ENCODE data around the gene JPH4. TPM values are rescaled to one million over a fixed set of nuclear protein-coding genes. Genes with fewer than 3 reads are reported as not detected.

JPH4 gene
- total and polyA plus RNA-seq, 2 donors (not counting 1 experiment from before 2014, with no cell fraction given): not detected

DNA sequence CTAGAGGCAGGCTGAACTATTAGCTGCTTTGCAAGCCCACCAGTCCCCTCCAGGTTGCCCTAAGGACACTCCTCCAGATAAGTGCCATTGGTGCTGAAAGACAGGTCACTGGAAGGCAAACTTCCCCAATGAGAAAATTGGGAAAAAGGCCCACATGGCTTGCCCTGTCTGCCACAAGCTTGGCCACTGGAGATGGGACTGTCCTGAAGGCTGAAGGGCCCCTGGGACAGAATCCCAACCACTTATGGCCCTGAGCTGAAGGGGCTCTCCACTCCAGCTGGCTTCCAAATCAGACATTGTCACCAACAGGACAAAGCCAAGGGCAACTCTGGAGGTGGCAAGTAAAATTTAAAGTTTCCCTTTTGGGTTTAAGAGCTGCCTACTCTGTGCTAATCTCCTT lies 45.4 kb upstream of the JPH4 start:
- Histone ChIP-seq H3K4me3 (ENCODE audit: control extremely low read depth in 1 of 5, extremely low read depth in 1 of 5, insufficient read depth in 1 of 5, low read depth in 2 of 5, low read length in 4 of 5) (no peak overlapping the region), H3K79me2 (ENCODE audit: control insufficient read depth, insufficient read depth, low read length) (no peaks in the 10 kb centered on the region), H3K4me2 (replicated peaks; ENCODE audit: low read depth, low read length, poor library complexity, severe bottlenecking) (no peak overlapping the region), H3K9me3 (ENCODE audit: control extremely low read depth in 1 of 3, control insufficient read depth in 2 of 3, insufficient read depth in 1 of 3, low read length in 2 of 3) (peaks cover 0 to 9% (median 5%) of the 10 kb centered on the region in 3 donors), H3K9ac (ENCODE audit: low read length) (no peak overlapping the region), H3K4me1 (ENCODE audit: control insufficient read depth in 2 of 2, insufficient read depth in 2 of 2, low read length in 2 of 2) (no peaks in the 10 kb centered on the region), H4K20me1 (ENCODE audit: control insufficient read depth, insufficient read depth, low read length, poor library complexity, severe bottlenecking) (no peaks in the 10 kb centered on the region), H3K27me3 (replicated peaks in 1 of 4; ENCODE audit: control extremely low read depth in 1 of 4, control insufficient read depth in 3 of 4, insufficient read depth in 4 of 4, low read length in 3 of 4) (peaks cover 0 to 12% (median 2%) of the 10 kb centered on the region in 4 experiments), H2AFZ (ENCODE audit: insufficient read depth, low read depth, low read length, poor library complexity, severe bottlenecking) (no peak overlapping the region), H3K36me3 (replicated peaks in 1 of 2; ENCODE audit: control extremely low read depth in 1 of 2, control insufficient read depth in 1 of 2, extremely low read depth in 1 of 2, insufficient read depth in 2 of 2, low read length in 1 of 2) (no peaks in the 10 kb centered on the region), H3K27ac (ENCODE audit: low read length in 2 of 2) (no peak overlapping the region)
- no peak overlapping the region for H3K4me3 Mint-ChIP-seq
- H3K4me1 Mint-ChIP-seq: no peaks in the 10 kb centered on the region
- ChIA-PET CTCF (no interaction called here), POLR2A (no interaction called here)
- no peak for TF ChIP-seq CTCF (IDR thresholded peaks at IDR 0.05)
- TF ChIP-seq EZH2 (IDR thresholded peaks at IDR 0.05; ENCODE audit: borderline replicate concordance, insufficient read depth, low read depth, low read length, poor library complexity, severe bottlenecking): no peak
- no peak overlapping the region for H3K27ac Mint-ChIP-seq
- H3K27me3 Mint-ChIP-seq: peaks cover 43% of the 10 kb centered on the region
- intact Hi-C loops (cut with micrococcal nuclease): no loop called here
- peaks cover 12% of the 10 kb centered on the region for H3K9me3 Mint-ChIP-seq (ENCODE audit: insufficient read depth)
- ATAC-seq (ENCODE audit: low read depth): no peak
- DNase-seq: no peak

- intact Hi-C loops (cut with micrococcal nuclease): no loop called here
- TF ChIP-seq EZH2 (IDR thresholded peaks at IDR 0.05; ENCODE audit: borderline replicate concordance, insufficient read depth, low read depth, low read length, poor library complexity, severe bottlenecking) (no peak), CTCF (IDR thresholded peaks at IDR 0.05) (no peak)
- H3K4me1 Mint-ChIP-seq: no peaks in the 10 kb centered on the region
- Histone ChIP-seq H3K9me3 (ENCODE audit: control extremely low read depth in 1 of 3, control insufficient read depth in 2 of 3, insufficient read depth in 1 of 3, low read length in 2 of 3) (peaks cover 0 to 9% (median 5%) of the 10 kb centered on the region in 3 donors), H3K9ac (ENCODE audit: low read length) (no peak overlapping the region), H3K4me2 (replicated peaks; ENCODE audit: low read depth, low read length, poor library complexity, severe bottlenecking) (no peak overlapping the region), H3K79me2 (ENCODE audit: control insufficient read depth, insufficient read depth, low read length) (no peaks in the 10 kb centered on the region), H3K4me3 (ENCODE audit: control extremely low read depth in 1 of 5, extremely low read depth in 1 of 5, insufficient read depth in 1 of 5, low read depth in 2 of 5, low read length in 4 of 5) (no peak overlapping the region), H3K27ac (ENCODE audit: low read length in 2 of 2) (no peak overlapping the region), H3K36me3 (replicated peaks in 1 of 2; ENCODE audit: control extremely low read depth in 1 of 2, control insufficient read depth in 1 of 2, extremely low read depth in 1 of 2, insufficient read depth in 2 of 2, low read length in 1 of 2) (no peaks in the 10 kb centered on the region), H4K20me1 (ENCODE audit: control insufficient read depth, insufficient read depth, low read length, poor library complexity, severe bottlenecking) (no peaks in the 10 kb centered on the region), H3K27me3 (replicated peaks in 1 of 4; ENCODE audit: control extremely low read depth in 1 of 4, control insufficient read depth in 3 of 4, insufficient read depth in 4 of 4, low read length in 3 of 4) (peaks cover 0 to 12% (median 2%) of the 10 kb centered on the region in 4 experiments), H2AFZ (ENCODE audit: insufficient read depth, low read depth, low read length, poor library complexity, severe bottlenecking) (no peak overlapping the region), H3K4me1 (ENCODE audit: control insufficient read depth in 2 of 2, insufficient read depth in 2 of 2, low read length in 2 of 2) (no peaks in the 10 kb centered on the region)
- CTCF ChIA-PET: no interaction called here
- POLR2A ChIA-PET: no interaction called here
- DNase-seq: no peak
- WGBS (ENCODE audit: insufficient coverage): 100% methylated on average over 2 of the region's 4 CpGs
- no peak overlapping the region for H3K4me3 Mint-ChIP-seq
- no peak for ATAC-seq (ENCODE audit: low read depth)
- H3K27me3 Mint-ChIP-seq: peaks cover 43% of the 10 kb centered on the region
- peaks cover 12% of the 10 kb centered on the region for H3K9me3 Mint-ChIP-seq (ENCODE audit: insufficient read depth)
- H3K27ac Mint-ChIP-seq: no peak overlapping the region
Observed at GRCh38 chr14:23622990-23623389, 44.4 kb upstream of the JPH4 start.
